GM23338 (cell line): Measurements from ENCODE around the gene SLAMF6. TPM values are rescaled to one million over a fixed set of nuclear protein-coding genes. Genes with fewer than 3 reads are reported as not detected.

Experiments
- ATAC-seq: fragments of 200-7000 bp; cut with Tn5 transposase; 3 replicates; pipeline ENCODE4 v1.9.1; 2020
- DNase-seq: peaks from one replicate; pipeline ENCODE4 v3.0.0-alpha.2; 2015; ENCODE audit warnings: low spot score
- H2AFZ ChIP-seq: fragments of 200-600 bp; sonication (generic); 2 replicates; pipeline ENCODE4 v1.8.0; 2016; ENCODE audit warnings: antibody characterized with exemption, mild to moderate bottlenecking, moderate library complexity
- H3F3A ChIP-seq: fragments of 200-600 bp; sonication (generic); replicated peaks from 2 replicates; pipeline ENCODE4 v1.8.0; 2017; ENCODE audit warnings: antibody characterized with exemption, mixed run types, low read depth
- H3K27ac ChIP-seq: fragments of 200-600 bp; sonication (generic); 2 replicates; pipeline ENCODE4 v1.6.1; 2016; ENCODE audit warnings: low read depth
- H3K27me3 ChIP-seq: fragments of 200-600 bp; sonication (generic); 2 replicates; pipeline ENCODE4 v1.8.0; 2016; ENCODE audit warnings: mild to moderate bottlenecking, mixed run types, moderate library complexity; ENCODE audit not compliant: insufficient read depth
- H3K36me3 ChIP-seq: fragments of 200-600 bp; sonication (generic); 2 replicates; pipeline ENCODE4 v1.8.0; 2016; ENCODE audit warnings: mild to moderate bottlenecking; ENCODE audit not compliant: insufficient read depth
- H3K4me1 ChIP-seq: fragments of 200-600 bp; sonication (generic); 2 replicates; pipeline ENCODE4 v1.8.0; 2016; ENCODE audit warnings: mild to moderate bottlenecking, moderate library complexity; ENCODE audit not compliant: insufficient read depth
- H3K4me2 ChIP-seq: fragments of 200-600 bp; sonication (generic); 2 replicates; pipeline ENCODE4 v1.7.1; 2017; ENCODE audit warnings: mixed run types
- H3K4me3 ChIP-seq: fragments of 200-600 bp; sonication (generic); 2 replicates; pipeline ENCODE4 v1.6.1; 2016; ENCODE audit warnings: mixed run types
- H3K79me2 ChIP-seq: fragments of 200-600 bp; sonication (generic); replicated peaks from 2 replicates; pipeline ENCODE4 v1.8.0; 2017; ENCODE audit warnings: mild to moderate bottlenecking; ENCODE audit not compliant: insufficient read depth
- H3K9me2 ChIP-seq: fragments of 200-600 bp; sonication (generic); 2 replicates; pipeline ENCODE4 v1.8.0; 2017; ENCODE audit not compliant: insufficient read depth
- H4K20me1 ChIP-seq: fragments of 200-600 bp; sonication (generic); replicated peaks from 2 replicates; pipeline ENCODE4 v1.8.0; 2017; ENCODE audit warnings: mild to moderate bottlenecking; ENCODE audit not compliant: insufficient read depth
- H3K27ac Mint-ChIP-seq: 2 replicates; pipeline ENCODE4 v1.8.0; 2020; ENCODE audit warnings: inconsistent platforms, mild to moderate bottlenecking, moderate library complexity, mixed read lengths
- H3K27me3 Mint-ChIP-seq: 3 replicates; pipeline ENCODE4 v1.8.0; 2022; ENCODE audit warnings: low read depth, mild to moderate bottlenecking, moderate library complexity, mixed read lengths, inconsistent platforms; ENCODE audit not compliant: insufficient read depth, poor library complexity
- H3K36me3 Mint-ChIP-seq: 3 replicates; pipeline ENCODE4 v1.8.0; 2021; ENCODE audit warnings: low read depth, mild to moderate bottlenecking, inconsistent platforms, moderate library complexity, mixed read lengths
- H3K4me1 Mint-ChIP-seq: 3 replicates; pipeline ENCODE4 v1.8.0; 2020; ENCODE audit warnings: mild to moderate bottlenecking, inconsistent platforms, mixed read lengths
- H3K4me3 Mint-ChIP-seq: 3 replicates; pipeline ENCODE4 v1.8.0; 2021; ENCODE audit warnings: moderate library complexity, mild to moderate bottlenecking, inconsistent platforms, mixed read lengths
- H3K9me3 Mint-ChIP-seq: 3 replicates; pipeline ENCODE4 v1.8.0; 2020; ENCODE audit warnings: moderate library complexity, mild to moderate bottlenecking, inconsistent platforms, mixed read lengths
- CREB1 ChIP-seq: fragments of 250-450 bp; sonication (Bioruptor Pico); IDR thresholded peaks from 2 replicates; pipeline ENCODE4 v1.5.0; 2020; ENCODE audit warnings: low read depth, mild to moderate bottlenecking, moderate library complexity
- STAT1 ChIP-seq: IDR thresholded peaks from one replicate; pipeline ENCODE4 v1.6.1; 2016; ENCODE audit warnings: antibody characterized with exemption; ENCODE audit not compliant: unreplicated experiment
- polyA plus RNA-seq: library from polyadenylated mRNA; unstranded; fragments of >200 nt; fragmentation: Nextera tagmentation; extraction: Ambion mirVana; gene quantifications from 2 replicates; pipeline ENCODE4 v1.2.1, GENCODE V29; 2016
- total RNA-seq: library from RNA; depleted of rRNA; stranded (reverse); fragments of >200 nt; shearing (Covaris generic); gene quantifications from 2 replicates; pipeline ENCODE4 v1.2.3, GENCODE V29; 2014
- TF ChIP-seq, protein P1 (sequence below): IDR thresholded peaks from one replicate; pipeline ENCODE4 v1.6.1; 2018; ENCODE audit warnings: antibody characterized with exemption; ENCODE audit not compliant: unreplicated experiment
- TF ChIP-seq, protein P2 (sequence below): fragments of 250-450 bp; sonication (Bioruptor Pico); IDR thresholded peaks from 2 replicates; pipeline ENCODE4 v1.5.0; 2020; ENCODE audit warnings: mild to moderate bottlenecking, moderate library complexity
- TF ChIP-seq, protein P3 (sequence below), 2 experiments: fragments of 200-600 bp in 1 of 2; sonication (generic) in 1 of 2; conservative IDR thresholded peaks; 2 replicates each; pipeline versions ENCODE4 v1.5.1 to v1.6.1; 2016 to 2017; ENCODE audit warnings: antibody characterized with exemption in 2 of 2, low read depth in 2 of 2, mild to moderate bottlenecking in 2 of 2, moderate library complexity in 1 of 2

The SLAMF6 gene
- total and polyA plus RNA-seq, 2 experiments from 2014 or later: not detected

DNA sequence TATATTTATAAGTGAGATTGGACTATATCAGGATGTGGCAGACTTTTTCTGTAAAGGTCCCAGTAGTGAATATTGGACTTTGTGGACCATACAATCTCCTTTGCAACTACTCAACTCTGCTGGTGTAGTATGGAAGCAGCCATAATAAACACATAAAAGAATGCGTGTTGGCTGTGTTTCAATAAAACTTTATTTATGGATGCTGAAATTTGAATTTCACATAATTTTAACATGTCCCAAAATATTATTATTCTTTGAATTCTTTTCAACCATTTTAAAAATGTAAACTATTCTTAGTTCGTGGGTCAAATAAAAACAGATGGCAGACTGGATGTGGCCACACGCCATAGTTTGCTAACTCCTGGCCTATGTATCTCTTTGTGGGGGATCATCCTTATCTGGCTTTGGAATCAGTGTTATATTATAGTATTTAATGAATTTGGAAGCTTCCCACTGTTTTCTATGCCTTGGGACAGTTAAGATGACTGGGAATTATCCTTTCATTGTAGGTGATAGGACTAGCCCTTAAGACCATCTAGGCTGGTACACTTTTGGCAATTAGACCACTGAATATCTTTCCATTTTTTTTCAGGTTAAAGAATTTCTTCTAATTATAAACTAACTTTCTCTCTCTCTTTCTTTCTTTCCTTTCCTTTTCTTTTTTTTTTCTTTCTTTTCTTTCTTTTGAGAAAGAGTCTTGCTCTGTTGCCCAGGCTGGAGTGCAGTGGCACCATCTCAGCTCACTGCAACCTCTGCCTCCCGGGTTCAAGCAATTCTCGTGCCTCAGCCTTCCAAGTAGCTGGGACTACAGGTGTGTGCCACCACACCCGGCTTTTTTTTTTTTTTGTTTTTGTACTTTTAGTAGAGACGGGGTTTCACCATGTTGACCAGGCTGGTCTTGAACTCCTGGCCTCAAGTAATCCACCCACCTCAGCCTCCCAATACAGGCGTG is 14.9 kb upstream of the SLAMF6 start:
- TF ChIP-seq, protein P1, sequence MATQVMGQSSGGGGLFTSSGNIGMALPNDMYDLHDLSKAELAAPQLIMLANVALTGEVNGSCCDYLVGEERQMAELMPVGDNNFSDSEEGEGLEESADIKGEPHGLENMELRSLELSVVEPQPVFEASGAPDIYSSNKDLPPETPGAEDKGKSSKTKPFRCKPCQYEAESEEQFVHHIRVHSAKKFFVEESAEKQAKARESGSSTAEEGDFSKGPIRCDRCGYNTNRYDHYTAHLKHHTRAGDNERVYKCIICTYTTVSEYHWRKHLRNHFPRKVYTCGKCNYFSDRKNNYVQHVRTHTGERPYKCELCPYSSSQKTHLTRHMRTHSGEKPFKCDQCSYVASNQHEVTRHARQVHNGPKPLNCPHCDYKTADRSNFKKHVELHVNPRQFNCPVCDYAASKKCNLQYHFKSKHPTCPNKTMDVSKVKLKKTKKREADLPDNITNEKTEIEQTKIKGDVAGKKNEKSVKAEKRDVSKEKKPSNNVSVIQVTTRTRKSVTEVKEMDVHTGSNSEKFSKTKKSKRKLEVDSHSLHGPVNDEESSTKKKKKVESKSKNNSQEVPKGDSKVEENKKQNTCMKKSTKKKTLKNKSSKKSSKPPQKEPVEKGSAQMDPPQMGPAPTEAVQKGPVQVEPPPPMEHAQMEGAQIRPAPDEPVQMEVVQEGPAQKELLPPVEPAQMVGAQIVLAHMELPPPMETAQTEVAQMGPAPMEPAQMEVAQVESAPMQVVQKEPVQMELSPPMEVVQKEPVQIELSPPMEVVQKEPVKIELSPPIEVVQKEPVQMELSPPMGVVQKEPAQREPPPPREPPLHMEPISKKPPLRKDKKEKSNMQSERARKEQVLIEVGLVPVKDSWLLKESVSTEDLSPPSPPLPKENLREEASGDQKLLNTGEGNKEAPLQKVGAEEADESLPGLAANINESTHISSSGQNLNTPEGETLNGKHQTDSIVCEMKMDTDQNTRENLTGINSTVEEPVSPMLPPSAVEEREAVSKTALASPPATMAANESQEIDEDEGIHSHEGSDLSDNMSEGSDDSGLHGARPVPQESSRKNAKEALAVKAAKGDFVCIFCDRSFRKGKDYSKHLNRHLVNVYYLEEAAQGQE: no peak
- TF ChIP-seq STAT1: no peak
- TF ChIP-seq CREB1 (CRISPR knock-in tag): no peak
- Histone ChIP-seq H3K27me3 (no peaks in the 10 kb centered on the region), H3K4me1 (no peaks in the 10 kb centered on the region), H3K27ac (no peak overlapping the region), H4K20me1 (no peaks in the 10 kb centered on the region), H3F3A (no peaks in the 10 kb centered on the region), H3K79me2 (no peaks in the 10 kb centered on the region), H2AFZ (no peak overlapping the region), H3K4me2 (no peak overlapping the region), H3K9me2 (peaks cover 3% of the 10 kb centered on the region; the same call in 1 of the 2 replicates), H3K4me3 (no peak overlapping the region), H3K36me3 (no peaks in the 10 kb centered on the region)
- Mint-ChIP-seq H3K4me1 (no peaks in the 10 kb centered on the region), H3K9me3 (peaks cover 15% of the 10 kb centered on the region), H3K4me3 (no peak overlapping the region), H3K27me3 (no peaks in the 10 kb centered on the region), H3K27ac (no peak overlapping the region), H3K36me3 (peaks cover 6% of the 10 kb centered on the region; the same call in 2 of the 3 replicates)
- DNase-seq: no peak
- no peak for ATAC-seq

DNA sequence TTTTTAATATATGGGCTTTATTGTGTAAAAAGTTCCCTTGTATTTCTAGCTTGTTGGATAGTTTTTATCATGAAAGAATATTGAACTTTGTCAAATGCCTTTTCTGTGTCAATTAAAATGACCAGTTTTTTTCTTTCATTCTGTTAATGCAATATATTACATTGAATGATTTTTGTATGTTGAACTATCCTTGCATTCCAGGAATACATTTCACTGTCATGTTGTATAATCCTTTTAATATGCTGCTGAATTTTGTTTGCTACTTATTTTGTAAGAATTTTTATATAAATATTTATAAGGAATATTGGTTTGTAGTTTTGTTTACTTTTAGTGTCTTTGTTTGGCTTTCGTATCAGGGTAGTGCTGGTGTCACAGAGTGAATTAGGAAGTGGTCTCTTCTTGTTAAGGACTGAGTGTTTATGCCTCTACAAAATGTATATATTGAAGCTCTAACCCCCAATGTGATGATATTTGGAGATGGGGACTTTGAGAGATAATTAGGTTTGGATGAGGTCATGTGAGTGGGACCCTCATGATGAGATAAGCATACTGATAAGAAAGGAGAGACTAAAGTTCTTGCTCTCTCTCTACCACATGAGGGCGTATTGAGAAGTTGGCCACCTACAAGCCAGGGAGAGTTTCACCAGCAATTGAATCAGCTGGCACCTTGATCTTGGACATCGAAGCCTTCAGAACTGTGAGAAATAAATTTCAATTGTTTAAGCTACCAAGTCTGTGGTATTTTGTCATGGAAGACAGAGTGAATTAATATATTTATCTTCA is 12.0 kb upstream of the SLAMF6 start:
- H3K4me1 Mint-ChIP-seq: no peaks in the 10 kb centered on the region
- H3K36me3 Mint-ChIP-seq: peaks cover 21% of the 10 kb centered on the region; the same call in 2 of the 3 replicates
- no peaks in the 10 kb centered on the region for H3K36me3 ChIP-seq
- H3K27me3 Mint-ChIP-seq: no peaks in the 10 kb centered on the region
- H3K9me2 ChIP-seq: peaks cover 3% of the 10 kb centered on the region; the same call in 1 of the 2 replicates
- no peak overlapping the region for H3K4me3 Mint-ChIP-seq
- peaks cover 42% of the 10 kb centered on the region for H3K9me3 Mint-ChIP-seq
- DNase-seq (peak; percentile 63), ATAC-seq (no peak; the same call in 2 of the 3 replicates)
- no peak overlapping the region for H3K27ac ChIP-seq
- H3F3A ChIP-seq: no peaks in the 10 kb centered on the region
- no peak overlapping the region for H2AFZ ChIP-seq
- no peaks in the 10 kb centered on the region for H3K4me1 ChIP-seq
- TF ChIP-seq, protein P2, sequence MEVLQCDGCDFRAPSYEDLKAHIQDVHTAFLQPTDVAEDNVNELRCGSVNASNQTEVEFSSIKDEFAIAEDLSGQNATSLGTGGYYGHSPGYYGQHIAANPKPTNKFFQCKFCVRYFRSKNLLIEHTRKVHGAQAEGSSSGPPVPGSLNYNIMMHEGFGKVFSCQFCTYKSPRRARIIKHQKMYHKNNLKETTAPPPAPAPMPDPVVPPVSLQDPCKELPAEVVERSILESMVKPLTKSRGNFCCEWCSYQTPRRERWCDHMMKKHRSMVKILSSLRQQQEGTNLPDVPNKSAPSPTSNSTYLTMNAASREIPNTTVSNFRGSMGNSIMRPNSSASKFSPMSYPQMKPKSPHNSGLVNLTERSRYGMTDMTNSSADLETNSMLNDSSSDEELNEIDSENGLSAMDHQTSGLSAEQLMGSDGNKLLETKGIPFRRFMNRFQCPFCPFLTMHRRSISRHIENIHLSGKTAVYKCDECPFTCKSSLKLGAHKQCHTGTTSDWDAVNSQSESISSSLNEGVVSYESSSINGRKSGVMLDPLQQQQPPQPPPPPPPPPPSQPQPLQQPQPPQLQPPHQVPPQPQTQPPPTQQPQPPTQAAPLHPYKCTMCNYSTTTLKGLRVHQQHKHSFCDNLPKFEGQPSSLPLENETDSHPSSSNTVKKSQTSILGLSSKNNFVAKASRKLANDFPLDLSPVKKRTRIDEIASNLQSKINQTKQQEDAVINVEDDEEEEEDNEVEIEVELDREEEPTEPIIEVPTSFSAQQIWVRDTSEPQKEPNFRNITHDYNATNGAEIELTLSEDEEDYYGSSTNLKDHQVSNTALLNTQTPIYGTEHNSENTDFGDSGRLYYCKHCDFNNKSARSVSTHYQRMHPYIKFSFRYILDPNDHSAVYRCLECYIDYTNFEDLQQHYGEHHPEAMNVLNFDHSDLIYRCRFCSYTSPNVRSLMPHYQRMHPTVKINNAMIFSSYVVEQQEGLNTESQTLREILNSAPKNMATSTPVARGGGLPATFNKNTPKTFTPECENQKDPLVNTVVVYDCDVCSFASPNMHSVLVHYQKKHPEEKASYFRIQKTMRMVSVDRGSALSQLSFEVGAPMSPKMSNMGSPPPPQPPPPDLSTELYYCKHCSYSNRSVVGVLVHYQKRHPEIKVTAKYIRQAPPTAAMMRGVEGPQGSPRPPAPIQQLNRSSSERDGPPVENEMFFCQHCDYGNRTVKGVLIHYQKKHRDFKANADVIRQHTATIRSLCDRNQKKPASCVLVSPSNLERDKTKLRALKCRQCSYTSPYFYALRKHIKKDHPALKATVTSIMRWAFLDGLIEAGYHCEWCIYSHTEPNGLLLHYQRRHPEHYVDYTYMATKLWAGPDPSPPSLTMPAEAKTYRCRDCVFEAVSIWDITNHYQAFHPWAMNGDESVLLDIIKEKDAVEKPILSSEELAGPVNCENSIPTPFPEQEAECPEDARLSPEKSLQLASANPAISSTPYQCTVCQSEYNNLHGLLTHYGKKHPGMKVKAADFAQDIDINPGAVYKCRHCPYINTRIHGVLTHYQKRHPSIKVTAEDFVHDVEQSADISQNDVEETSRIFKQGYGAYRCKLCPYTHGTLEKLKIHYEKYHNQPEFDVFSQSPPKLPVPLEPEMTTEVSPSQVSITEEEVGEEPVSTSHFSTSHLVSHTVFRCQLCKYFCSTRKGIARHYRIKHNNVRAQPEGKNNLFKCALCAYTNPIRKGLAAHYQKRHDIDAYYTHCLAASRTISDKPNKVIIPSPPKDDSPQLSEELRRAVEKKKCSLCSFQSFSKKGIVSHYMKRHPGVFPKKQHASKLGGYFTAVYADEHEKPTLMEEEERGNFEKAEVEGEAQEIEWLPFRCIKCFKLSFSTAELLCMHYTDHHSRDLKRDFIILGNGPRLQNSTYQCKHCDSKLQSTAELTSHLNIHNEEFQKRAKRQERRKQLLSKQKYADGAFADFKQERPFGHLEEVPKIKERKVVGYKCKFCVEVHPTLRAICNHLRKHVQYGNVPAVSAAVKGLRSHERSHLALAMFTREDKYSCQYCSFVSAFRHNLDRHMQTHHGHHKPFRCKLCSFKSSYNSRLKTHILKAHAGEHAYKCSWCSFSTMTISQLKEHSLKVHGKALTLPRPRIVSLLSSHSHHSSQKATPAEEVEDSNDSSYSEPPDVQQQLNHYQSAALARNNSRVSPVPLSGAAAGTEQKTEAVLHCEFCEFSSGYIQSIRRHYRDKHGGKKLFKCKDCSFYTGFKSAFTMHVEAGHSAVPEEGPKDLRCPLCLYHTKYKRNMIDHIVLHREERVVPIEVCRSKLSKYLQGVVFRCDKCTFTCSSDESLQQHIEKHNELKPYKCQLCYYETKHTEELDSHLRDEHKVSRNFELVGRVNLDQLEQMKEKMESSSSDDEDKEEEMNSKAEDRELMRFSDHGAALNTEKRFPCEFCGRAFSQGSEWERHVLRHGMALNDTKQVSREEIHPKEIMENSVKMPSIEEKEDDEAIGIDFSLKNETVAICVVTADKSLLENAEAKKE (CRISPR knock-in tag): 0 out of 2 replicates have a peak, but pooled peaks have one; percentile 51
- TF ChIP-seq, protein P3, sequence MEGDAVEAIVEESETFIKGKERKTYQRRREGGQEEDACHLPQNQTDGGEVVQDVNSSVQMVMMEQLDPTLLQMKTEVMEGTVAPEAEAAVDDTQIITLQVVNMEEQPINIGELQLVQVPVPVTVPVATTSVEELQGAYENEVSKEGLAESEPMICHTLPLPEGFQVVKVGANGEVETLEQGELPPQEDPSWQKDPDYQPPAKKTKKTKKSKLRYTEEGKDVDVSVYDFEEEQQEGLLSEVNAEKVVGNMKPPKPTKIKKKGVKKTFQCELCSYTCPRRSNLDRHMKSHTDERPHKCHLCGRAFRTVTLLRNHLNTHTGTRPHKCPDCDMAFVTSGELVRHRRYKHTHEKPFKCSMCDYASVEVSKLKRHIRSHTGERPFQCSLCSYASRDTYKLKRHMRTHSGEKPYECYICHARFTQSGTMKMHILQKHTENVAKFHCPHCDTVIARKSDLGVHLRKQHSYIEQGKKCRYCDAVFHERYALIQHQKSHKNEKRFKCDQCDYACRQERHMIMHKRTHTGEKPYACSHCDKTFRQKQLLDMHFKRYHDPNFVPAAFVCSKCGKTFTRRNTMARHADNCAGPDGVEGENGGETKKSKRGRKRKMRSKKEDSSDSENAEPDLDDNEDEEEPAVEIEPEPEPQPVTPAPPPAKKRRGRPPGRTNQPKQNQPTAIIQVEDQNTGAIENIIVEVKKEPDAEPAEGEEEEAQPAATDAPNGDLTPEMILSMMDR (conservative IDR thresholded peaks at IDR 0.05; ENCODE audit: low read depth in 2 of 2): peak; percentile 64 to 72
- TF ChIP-seq CREB1 (CRISPR knock-in tag): no peak
- no peak overlapping the region for H3K4me3 ChIP-seq
- no peak overlapping the region for H3K4me2 ChIP-seq
- no peaks in the 10 kb centered on the region for H4K20me1 ChIP-seq
- no peak overlapping the region for H3K27ac Mint-ChIP-seq
- no peaks in the 10 kb centered on the region for H3K27me3 ChIP-seq
- H3K79me2 ChIP-seq: no peaks in the 10 kb centered on the region
